GM10266 (cell line): ENCODE data around the gene GSTK1.
A peak's percentile ranks its signal among the peaks of the same experiment; 100 is the strongest.
"Not testable (repeated sequence)": the region's sequence is repeated elsewhere in the genome, so short reads cannot be mapped to it uniquely, and the experiment has no call there.

Source experiments
- DNase-seq: peaks from one replicate; pipeline ENCODE4 v3.0.0; 2012; ENCODE audit errors: extremely low spot score
- CTCF ChIP-seq: IDR thresholded peaks from 2 replicates; pipeline ENCODE4 v1.5.1; 2012; ENCODE audit warnings: mild to moderate bottlenecking, low read depth; ENCODE audit not compliant: control insufficient read depth, insufficient read depth; ENCODE audit errors: missing control alignments

GSTK1 gene

GRCh38 chr7:143287935-143288826 is 24.9 kb downstream of the GSTK1 start, which contains the start of gene CASP2:
Gene CASP2, plus strand, starts transcription at chr7:143288351. Its CDS starts 105 bp downstream, at chr7:143288456.
- TF ChIP-seq CTCF, result peak; percentile 22
- DNase-seq, result peak; percentile 99

- TF ChIP-seq CTCF, result no peak
- DNase-seq, result no peak
Observed at GRCh38 chr7:143288836-143289235, 25.6 kb downstream of the GSTK1 start.

GRCh38 chr7:143289421-143289820 is 26.2 kb downstream of the GSTK1 start:
- no peak for DNase-seq

GRCh38 chr7:143289888-143290287 is 26.6 kb downstream of the GSTK1 start:
- not testable (repeated sequence) for DNase-seq

More at GRCh38 chr7:143289421-143289820, 26.2 kb downstream of the GSTK1 start:
- TF ChIP-seq CTCF, result no peak

- no peak for DNase-seq
- no peak for TF ChIP-seq CTCF
Observed at GRCh38 chr7:143290293-143290692, 27.1 kb downstream of the GSTK1 start.

GRCh38 chr7:143292876-143293275 is 29.6 kb downstream of the GSTK1 start:
- no peak for DNase-seq
- TF ChIP-seq CTCF, result no peak

- TF ChIP-seq CTCF, result no peak
- no peak for DNase-seq
Observed at GRCh38 chr7:143295870-143296269, 32.6 kb downstream of the GSTK1 start.
